Glutamatergic neuron (in vitro differentiated cells): ENCODE results near the gene IFITM1. TPM values are rescaled to one million over a fixed set of nuclear protein-coding genes. Genes with fewer than 3 reads are reported as not detected.
"Not testable (repeated sequence)": the region's sequence is repeated elsewhere in the genome, so short reads cannot be mapped to it uniquely, and the experiment has no call there.

Source experiments
- DNase-seq: peaks from one replicate; pipeline ENCODE4 v3.0.0; 2022
- H3K27ac Mint-ChIP-seq: one replicate; pipeline ENCODE4 v1.8.0; 2020; ENCODE audit warnings: mild to moderate bottlenecking, mixed read lengths, inconsistent platforms; ENCODE audit not compliant: unreplicated experiment
- H3K27me3 Mint-ChIP-seq: one replicate; pipeline ENCODE4 v1.8.0; 2020; ENCODE audit warnings: mild to moderate bottlenecking, moderate library complexity, mixed read lengths, inconsistent platforms; ENCODE audit not compliant: unreplicated experiment
- H3K36me3 Mint-ChIP-seq: one replicate; pipeline ENCODE4 v1.8.0; 2020; ENCODE audit warnings: mild to moderate bottlenecking, mixed read lengths, inconsistent platforms; ENCODE audit not compliant: unreplicated experiment
- H3K4me1 Mint-ChIP-seq: one replicate; pipeline ENCODE4 v1.8.0; 2020; ENCODE audit warnings: mild to moderate bottlenecking, low read depth, mixed read lengths, inconsistent platforms; ENCODE audit not compliant: unreplicated experiment
- H3K4me3 Mint-ChIP-seq: one replicate; pipeline ENCODE4 v1.8.0; 2020; ENCODE audit warnings: mild to moderate bottlenecking, mixed read lengths, inconsistent platforms; ENCODE audit not compliant: unreplicated experiment
- H3K9me3 Mint-ChIP-seq: one replicate; pipeline ENCODE4 v1.8.0; 2020; ENCODE audit warnings: mild to moderate bottlenecking, moderate library complexity, mixed read lengths, inconsistent platforms; ENCODE audit not compliant: unreplicated experiment
- total RNA-seq: library from RNA; stranded (reverse); fragmentation: NEBNext Ultra II Directional; extraction: Animal tissue kit (Norgen Biotek cat#: 25700); gene quantifications from one replicate; pipeline ENCODE4 v1.2.1, GENCODE V29; 2021; ENCODE audit not compliant: unreplicated experiment
- TF ChIP-seq, protein P1 (sequence below): fragments of 200-600 bp; sonication (generic); IDR thresholded peaks from one replicate; pipeline ENCODE4 v1.5.0; 2021; ENCODE audit not compliant: partially characterized antibody, unreplicated experiment

Gene IFITM1
- total RNA-seq, 1 donor from 2014 or later: 2.6 TPM

DNA sequence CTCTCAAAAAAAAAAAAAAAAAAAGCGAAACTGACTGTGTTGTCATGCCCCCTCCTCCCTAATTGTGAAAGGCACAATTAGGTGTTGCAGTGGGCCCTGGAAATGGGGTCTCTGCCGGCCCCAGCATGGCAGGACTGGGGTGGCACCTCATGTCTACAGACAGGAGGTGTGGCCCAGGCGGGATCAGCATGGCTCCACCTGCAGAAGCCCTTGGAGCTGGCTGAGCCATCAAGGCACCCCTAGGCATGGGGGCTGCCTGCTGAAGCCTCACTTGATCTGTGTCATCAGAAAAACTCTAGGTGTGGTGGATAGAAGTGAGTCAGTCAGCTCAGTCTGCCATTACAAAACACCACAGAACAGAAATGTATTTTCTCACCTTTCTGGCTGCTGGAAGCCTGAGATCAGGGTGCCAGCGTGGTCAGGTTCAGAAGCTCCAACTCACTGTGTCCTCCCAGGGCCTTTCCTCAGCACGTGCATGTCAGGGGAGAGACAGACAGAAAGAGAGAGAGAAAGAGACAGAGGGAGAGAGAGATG is 45.4 kb downstream of the IFITM1 start:
- H3K27ac Mint-ChIP-seq: no peak overlapping the region
- no peaks in the 10 kb centered on the region for H3K36me3 Mint-ChIP-seq
- H3K9me3 Mint-ChIP-seq: peaks cover 12% of the 10 kb centered on the region
- DNase-seq: no peak
- H3K4me1 Mint-ChIP-seq: no peaks in the 10 kb centered on the region
- H3K4me3 Mint-ChIP-seq: no peak overlapping the region
- TF ChIP-seq, protein P1, sequence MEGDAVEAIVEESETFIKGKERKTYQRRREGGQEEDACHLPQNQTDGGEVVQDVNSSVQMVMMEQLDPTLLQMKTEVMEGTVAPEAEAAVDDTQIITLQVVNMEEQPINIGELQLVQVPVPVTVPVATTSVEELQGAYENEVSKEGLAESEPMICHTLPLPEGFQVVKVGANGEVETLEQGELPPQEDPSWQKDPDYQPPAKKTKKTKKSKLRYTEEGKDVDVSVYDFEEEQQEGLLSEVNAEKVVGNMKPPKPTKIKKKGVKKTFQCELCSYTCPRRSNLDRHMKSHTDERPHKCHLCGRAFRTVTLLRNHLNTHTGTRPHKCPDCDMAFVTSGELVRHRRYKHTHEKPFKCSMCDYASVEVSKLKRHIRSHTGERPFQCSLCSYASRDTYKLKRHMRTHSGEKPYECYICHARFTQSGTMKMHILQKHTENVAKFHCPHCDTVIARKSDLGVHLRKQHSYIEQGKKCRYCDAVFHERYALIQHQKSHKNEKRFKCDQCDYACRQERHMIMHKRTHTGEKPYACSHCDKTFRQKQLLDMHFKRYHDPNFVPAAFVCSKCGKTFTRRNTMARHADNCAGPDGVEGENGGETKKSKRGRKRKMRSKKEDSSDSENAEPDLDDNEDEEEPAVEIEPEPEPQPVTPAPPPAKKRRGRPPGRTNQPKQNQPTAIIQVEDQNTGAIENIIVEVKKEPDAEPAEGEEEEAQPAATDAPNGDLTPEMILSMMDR: no peak
- H3K27me3 Mint-ChIP-seq: peaks cover 3% of the 10 kb centered on the region

DNA sequence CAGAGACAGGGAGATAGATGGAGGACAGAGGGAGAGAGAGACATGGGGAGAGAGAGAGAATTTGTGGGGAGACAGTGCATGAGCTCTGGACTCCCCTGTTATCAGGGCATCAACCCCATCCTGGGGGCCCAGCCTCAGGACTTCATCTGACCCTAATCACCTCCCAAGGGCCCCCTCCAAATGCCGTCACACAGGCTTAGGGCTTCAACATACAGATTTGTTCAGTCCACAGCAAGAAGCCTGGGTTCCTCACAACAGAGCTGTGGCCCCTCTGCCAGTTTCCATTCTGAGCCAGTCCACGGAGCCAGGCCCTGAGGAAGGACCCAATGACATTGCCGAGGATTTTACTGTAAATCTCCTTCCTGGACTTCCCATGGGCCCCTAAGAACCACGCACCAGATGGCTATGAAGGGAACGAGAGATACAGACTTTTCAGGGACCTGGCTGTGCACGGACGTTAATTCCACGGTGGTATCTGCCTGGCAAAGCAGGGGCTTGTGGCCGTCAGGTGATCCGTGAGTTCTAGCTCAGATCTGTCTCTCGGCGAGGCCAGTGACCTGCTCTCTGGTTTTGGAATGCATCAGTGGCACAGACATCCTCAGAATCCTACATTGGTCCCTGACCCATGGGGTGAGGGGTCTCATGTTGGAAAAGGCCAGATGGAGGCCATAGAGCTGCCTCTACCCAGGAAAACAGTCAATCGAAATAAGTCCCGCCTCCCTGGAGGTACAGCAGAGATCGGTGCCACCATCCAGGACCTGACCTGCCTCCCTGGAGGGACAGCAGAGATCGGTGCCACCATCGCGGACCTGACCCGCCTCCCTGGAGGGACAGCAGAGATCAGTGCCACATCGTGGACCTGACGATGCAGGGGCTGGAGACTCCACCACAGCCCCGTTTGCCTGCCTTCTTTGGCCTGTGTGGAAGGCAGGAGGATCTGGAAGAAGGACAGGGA is 46.8 kb downstream of the IFITM1 start:
- H3K4me3 Mint-ChIP-seq: no peak overlapping the region
- TF ChIP-seq, protein P1: no peak
- no peaks in the 10 kb centered on the region for H3K36me3 Mint-ChIP-seq
- peaks cover 3% of the 10 kb centered on the region for H3K27me3 Mint-ChIP-seq
- H3K9me3 Mint-ChIP-seq: peaks cover 6% of the 10 kb centered on the region
- no peak overlapping the region for H3K27ac Mint-ChIP-seq
- no peak for DNase-seq
- H3K4me1 Mint-ChIP-seq: no peaks in the 10 kb centered on the region

DNA sequence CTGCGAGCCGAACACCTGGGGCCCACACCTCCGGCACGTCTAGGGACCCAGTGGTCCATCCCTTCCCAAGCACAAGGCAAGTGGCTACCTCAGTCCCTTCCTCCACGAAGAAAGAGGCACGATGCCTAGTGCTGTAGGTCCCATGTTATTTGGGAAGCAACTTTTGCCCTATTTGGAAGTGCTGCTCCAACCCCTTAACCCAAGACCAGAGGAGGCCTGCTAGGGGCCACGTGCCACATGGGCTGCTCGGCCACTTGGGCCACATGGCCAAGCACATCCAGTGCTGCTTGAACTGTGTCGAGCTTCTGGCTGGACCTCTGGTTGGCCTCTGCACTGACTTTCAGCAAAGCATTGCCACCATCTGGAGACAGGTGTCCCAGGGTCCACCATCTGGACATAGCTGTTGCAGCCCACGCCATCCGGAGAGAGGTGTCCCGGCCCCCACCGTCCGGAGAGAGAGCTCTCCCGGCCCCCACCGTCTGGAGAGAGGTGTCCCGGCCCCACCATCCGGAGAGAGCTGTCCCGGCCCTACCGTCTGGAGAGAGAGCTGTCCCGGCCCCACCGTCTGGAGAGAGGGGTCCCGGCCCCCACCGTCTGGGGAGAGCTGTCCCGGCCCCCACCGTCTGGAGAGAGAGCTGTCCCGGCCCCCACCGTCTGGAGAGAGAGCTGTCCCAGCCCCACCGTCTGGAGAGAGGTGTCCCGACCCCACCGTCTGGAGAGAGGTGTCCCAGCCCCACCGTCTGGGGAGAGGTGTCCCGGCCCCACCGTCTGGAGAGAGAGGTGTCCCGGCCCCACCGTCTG is 49.0 kb downstream of the IFITM1 start:
- H3K4me1 Mint-ChIP-seq: peaks cover under 1% of the 10 kb centered on the region
- peak; percentile 31 for DNase-seq
- no peaks in the 10 kb centered on the region for H3K36me3 Mint-ChIP-seq
- no peak overlapping the region for H3K4me3 Mint-ChIP-seq
- TF ChIP-seq, protein P1: no peak
- H3K9me3 Mint-ChIP-seq: peaks cover 11% of the 10 kb centered on the region
- peaks cover 11% of the 10 kb centered on the region for H3K27me3 Mint-ChIP-seq
- H3K27ac Mint-ChIP-seq: peak overlapping the region; percentile 38

DNA sequence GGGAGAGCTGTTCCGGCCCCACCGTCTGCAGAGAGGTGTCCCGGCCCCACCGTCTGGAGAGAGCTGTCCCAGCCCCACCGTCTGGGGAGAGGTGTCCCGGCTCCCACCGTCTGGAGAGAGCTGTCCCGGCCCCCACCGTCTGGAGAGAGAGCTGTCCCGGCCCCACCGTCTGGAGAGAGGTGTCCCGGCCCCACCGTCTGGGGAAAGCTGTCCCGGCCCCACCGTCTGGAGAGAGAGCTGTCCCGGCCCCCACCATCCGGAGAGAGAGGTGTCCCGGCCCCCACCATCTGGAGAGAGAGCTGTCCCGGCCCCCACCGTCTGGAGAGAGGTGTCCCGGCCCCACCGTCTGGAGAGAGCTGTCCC is 49.6 kb downstream of the IFITM1 start:
- not testable (repeated sequence) for H3K4me1 Mint-ChIP-seq, H3K27ac Mint-ChIP-seq, DNase-seq, H3K36me3 Mint-ChIP-seq, H3K4me3 Mint-ChIP-seq
- H3K9me3 Mint-ChIP-seq: peaks cover 16% of the 10 kb centered on the region
- peaks cover 13% of the 10 kb centered on the region for H3K27me3 Mint-ChIP-seq

DNA sequence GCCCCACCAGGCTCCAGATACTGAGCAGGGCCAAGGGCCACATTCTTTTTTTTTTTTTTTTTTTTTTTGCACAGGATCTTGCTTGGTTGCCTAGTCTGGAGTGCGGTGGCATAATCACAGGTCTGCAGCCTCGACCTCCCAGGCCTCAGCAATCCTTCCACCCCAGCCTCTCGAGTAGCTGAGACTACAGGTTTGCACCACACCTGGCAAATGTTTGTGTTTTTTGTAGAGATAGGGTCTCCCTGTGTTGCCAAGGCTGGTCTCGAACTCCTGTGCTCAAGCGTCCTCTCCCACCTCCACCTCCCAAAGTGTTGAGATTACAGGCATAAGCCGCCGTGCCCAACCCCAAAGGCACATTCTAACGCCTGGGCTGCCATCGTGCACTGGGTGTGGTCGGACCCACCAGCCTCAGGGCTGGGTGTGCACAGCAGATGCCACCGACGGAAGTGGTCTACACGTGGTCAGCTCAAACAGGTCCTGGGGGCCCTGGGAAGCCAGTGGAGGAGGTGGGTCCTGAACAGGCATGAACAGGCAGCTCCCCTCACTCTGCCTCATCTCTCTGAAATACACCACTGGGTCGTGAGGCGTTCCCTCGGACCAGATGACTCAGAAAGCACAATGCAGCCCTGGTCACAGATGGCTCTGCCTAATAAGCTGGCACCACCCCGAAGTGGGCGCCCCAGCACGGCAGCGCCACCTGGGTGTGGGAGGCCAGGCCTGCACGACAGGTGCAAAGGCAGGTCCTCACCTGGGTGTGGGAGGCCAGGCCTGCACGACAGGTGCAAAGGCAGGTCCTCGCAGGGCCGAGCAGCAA is 50.3 kb downstream of the IFITM1 start:
- peaks cover 3% of the 10 kb centered on the region for H3K4me1 Mint-ChIP-seq
- H3K27ac Mint-ChIP-seq: no peak overlapping the region
- H3K9me3 Mint-ChIP-seq: peaks cover 18% of the 10 kb centered on the region
- DNase-seq: no peak
- H3K36me3 Mint-ChIP-seq: no peaks in the 10 kb centered on the region
- TF ChIP-seq, protein P1: peak; percentile 15
- H3K27me3 Mint-ChIP-seq: peaks cover 16% of the 10 kb centered on the region
- H3K4me3 Mint-ChIP-seq: no peak overlapping the region
